GM21447 (cell line): ENCODE data around the gene SYTL3.

Source experiments
- ATAC-seq: cut with Tn5 transposase; IDR thresholded peaks from one replicate; pipeline ENCODE4 v1.9.1; 2021; ENCODE audit not compliant: unreplicated experiment

SYTL3 gene

DNA sequence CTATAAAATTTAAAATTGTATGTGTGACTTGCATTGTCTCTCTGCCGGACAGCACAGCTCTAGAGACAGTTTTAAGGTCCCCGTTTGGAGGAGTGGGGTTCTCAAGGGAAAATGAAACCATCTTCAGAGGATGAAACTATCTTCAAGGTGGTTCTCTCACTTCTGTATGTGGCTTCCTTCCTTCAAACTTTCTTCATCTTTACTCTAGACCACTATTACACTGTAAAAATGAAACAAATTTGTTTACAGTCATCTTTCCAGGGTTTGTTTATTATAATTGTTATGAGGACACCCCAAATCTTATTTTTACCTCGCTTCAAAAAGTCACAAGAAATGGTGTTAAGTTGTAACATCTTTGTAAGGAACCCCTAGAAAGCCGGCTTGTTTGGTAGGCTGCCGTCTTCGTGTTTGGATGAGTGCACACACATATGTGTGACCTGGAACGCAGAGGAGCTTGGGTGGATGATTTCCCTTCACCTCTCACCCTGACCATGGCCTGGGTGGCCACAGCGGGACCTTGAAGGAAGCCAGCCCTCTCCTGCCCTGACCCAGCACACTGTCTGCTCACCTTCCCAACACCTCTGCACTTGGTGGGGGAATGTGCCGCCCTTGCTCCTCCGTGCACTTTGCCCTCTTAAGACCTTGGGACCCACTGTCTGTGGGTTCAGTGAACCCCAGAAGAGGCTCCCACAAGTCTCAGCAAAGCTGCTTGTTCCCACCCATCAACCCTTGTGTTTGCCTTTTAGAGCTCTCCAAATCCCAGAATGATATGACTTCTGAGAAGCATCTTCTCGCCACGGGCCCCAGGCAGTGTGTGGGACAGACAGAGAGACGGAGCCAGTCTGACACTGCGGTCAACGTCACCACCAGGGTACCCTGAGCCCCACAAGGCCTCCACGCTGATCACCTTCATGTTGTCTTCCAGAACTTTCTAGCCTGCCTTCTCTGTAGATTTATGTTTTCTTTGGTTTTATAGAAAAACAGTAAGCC is 67.8 kb downstream of the SYTL3 start:
- ATAC-seq = peak; percentile 58

GRCh38 chr6:158718461-158719046 is 68.7 kb downstream of the SYTL3 start:
- no peak for ATAC-seq

DNA sequence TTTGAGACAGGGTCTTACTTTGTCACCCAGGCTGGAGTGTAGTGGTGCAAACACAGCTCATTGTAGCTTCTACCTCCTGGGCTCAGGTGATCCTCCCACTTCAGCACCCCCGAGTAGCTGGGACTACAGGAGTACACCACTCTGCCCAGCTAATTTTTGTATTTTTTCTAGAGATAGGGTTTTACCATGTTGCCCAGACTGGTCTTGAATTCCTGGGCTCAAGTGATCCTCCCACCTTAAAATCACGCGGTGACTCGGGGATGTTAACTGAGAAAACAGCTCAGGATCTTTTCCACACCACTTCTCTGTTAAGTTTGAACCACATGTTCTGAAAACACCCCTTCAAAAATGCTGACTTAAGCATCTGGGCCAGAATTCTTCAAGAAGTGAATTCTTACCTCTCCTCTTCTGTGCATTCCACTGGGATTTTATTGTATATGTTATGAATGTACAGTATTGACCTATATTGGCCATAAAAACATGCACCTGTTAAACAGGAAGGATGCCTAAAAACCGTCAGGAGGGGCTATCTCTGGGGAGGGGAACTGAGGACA is 72.4 kb downstream of the SYTL3 start:
- ATAC-seq = no peak

DNA sequence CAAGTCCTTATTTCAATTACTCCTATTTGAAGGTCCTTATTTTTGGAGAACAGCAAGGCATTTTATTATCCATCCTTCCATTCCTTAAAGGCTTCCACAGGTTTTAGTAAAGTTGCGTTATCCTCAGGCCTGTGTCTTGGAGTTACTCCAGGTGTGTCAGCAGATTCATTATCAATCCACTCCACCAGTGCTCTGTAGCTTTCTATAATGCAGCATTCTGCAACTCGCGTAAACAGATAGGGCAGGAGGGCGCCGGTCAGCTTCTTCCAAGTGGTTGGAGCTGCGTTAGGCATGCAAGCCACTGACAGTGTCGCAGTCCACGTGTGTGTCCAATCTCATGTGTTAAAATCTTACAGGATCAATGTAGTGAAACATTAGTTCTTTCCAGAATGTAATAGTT is 75.8 kb downstream of the SYTL3 start:
- ATAC-seq = no peak

- no peak for ATAC-seq
These were observed 80.2 kb downstream of the SYTL3 start for GRCh38 chr6:158729906-158730540.

GRCh38 chr6:158730541-158730907 is 80.7 kb downstream of the SYTL3 start:
- no peak for ATAC-seq

GRCh38 chr6:158735009-158735408 is 85.2 kb downstream of the SYTL3 start:
- ATAC-seq = no peak

- ATAC-seq = no peak
These were observed 87.3 kb downstream of the SYTL3 start for GRCh38 chr6:158737082-158737709.

- ATAC-seq = no peak
These were observed 88.1 kb downstream of the SYTL3 start for GRCh38 chr6:158737710-158738615.

GRCh38 chr6:158739673-158740072 is 89.8 kb downstream of the SYTL3 start:
- no peak for ATAC-seq

GRCh38 chr6:158743033-158743651 is 93.3 kb downstream of the SYTL3 start:
- no peak for ATAC-seq

GRCh38 chr6:158744986-158745430 is 95.2 kb downstream of the SYTL3 start:
- ATAC-seq = no peak

DNA sequence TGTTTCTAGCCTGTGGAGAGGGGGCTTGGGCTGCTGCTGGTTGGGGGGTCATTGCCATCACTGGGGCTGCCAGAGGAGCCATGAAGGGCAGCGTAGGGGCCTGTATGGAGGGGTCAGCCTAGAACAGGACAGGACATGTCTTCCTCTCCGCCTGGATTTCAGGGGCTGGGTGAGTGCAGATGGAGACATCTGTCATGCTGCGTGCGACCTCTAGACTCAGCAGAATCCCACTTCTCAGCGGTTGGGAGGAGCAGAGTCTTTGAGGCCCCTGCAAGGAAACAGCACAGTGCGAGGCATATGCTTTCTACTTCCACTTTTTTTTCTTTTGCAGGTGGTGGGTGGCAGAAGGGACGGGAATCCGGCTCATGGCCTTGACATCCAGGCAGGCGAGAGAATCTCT is 101.4 kb downstream of the SYTL3 start:
- no peak for ATAC-seq

GRCh38 chr6:158751921-158752320 is 102.1 kb downstream of the SYTL3 start:
- no peak for ATAC-seq

DNA sequence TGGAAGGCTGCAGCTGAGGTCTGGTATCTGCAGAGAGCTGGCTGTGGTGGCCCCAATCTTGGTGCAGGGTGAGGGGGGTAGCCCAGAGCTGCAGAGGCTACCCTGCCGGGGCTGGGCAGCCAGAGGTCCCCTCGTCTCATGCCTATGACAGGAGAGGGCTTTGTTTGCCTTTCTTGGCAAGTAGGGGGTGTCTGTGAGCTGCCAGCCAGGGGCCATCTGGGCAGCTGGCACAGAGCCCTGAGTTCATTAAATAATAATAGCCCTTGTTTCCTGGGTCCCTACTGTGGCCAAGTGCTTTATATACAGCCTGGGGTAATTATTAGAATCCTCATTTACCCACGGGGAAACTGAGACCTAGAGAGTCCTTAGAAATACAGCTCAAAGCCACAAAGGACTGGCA is 102.8 kb downstream of the SYTL3 start:
- ATAC-seq = no peak

DNA sequence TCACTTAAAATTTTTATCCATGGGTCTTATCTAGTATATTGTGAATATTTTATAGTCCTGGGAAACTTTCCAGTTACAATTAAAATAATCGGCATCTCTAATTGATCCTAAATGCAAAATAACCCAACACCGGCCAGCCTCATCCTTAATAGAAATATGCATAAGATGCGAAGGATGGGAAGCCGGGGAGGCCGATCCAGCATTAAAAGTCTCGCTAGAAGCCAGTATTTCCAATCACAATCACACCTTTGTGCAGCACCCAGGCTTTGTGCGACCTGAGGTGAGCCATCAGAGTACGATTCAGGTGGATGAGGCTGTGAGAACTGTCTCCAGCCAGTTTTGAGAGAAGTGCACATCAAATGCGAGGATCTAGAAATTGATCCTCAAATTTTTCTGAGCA is 104.0 kb downstream of the SYTL3 start:
- no peak for ATAC-seq

DNA sequence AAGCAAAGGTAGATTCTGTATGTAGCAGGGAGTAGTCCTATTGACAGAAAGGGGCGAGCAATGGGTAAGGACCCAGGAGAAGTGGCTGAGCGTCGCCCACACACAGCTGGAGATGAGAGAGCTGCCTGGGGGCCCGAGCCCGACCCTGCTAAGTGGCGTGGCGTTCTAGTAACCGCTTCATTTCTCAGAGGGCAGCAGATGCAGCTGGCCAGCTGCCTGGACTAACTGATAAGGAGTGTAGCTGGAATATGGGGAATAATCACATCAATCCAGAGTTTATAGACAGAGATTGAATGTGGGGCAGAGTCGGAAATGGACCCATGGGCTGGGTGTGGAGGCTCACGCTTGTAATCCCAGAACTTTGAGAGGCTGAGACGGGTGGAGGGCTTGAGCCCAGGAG is 104.9 kb downstream of the SYTL3 start:
- ATAC-seq = no peak

- no peak for ATAC-seq
These were observed 105.8 kb downstream of the SYTL3 start for GRCh38 chr6:158755636-158756035.

GRCh38 chr6:158756126-158756525 is 106.3 kb downstream of the SYTL3 start:
- no peak for ATAC-seq
